Tibial nerve (tissue), 4 donors: ENCODE results near the gene FAM204A. TPM values are rescaled to one million over a fixed set of nuclear protein-coding genes. Genes with fewer than 3 reads are reported as not detected.
A peak's percentile ranks its signal among the peaks of the same experiment; 100 is the strongest.

ENCODE experiments used
- DNase-seq, 2 donors: peaks; one replicate each; pipeline ENCODE4 v3.0.0-alpha.2; 2019; ENCODE audit warnings: low spot score in 2 of 2
- H3K27ac ChIP-seq, 4 donors: fragments of 200-600 bp; sonication (generic) in 3 of 4; one replicate each; pipeline ENCODE4 v1.5.1; 2017 to 2019; ENCODE audit warnings: mild to moderate bottlenecking in 1 of 4
- H3K27me3 ChIP-seq, 2 donors: fragments of 200-600 bp; sonication (generic) in 1 of 2; one replicate each; pipeline versions ENCODE4 v1.5.1 to v1.6.0; 2017 to 2019
- H3K36me3 ChIP-seq, 3 donors: fragments of 200-600 bp; sonication (generic); one replicate each; pipeline ENCODE4 v1.5.1; 2018 to 2019
- H3K4me1 ChIP-seq, 4 donors: fragments of 200-600 bp; sonication (generic) in 3 of 4; one replicate each; pipeline ENCODE4 v1.5.1; 2017 to 2019
- H3K4me3 ChIP-seq, 4 donors: fragments of 200-600 bp; sonication (generic) in 3 of 4; one replicate each; pipeline ENCODE4 v1.5.1; 2017 to 2019; ENCODE audit warnings: mild to moderate bottlenecking in 1 of 4, moderate library complexity in 1 of 4
- H3K9me3 ChIP-seq, 4 donors: fragments of 200-600 bp; sonication (generic) in 3 of 4; one replicate each; pipeline ENCODE4 v1.5.1; 2017 to 2019
- CTCF ChIP-seq, 5 experiments: fragments of 200-600 bp in 3 of 5; fragments of 450-650 bp in 2 of 5; sonication (generic) in 3 of 5; IDR thresholded peaks; one replicate each; pipeline ENCODE4 v1.5.1; 2016 to 2019; ENCODE audit warnings: antibody characterized with exemption in 5 of 5, mild to moderate bottlenecking in 3 of 5, moderate library complexity in 2 of 5
- EP300 ChIP-seq, 2 donors: sonication (generic); formaldehyde crosslinking; IDR thresholded peaks; one replicate each; pipeline ENCODE4 v1.6.1; 2017; ENCODE audit warnings: antibody characterized with exemption in 2 of 2, mild to moderate bottlenecking in 1 of 2
- POLR2A ChIP-seq, 2 donors: fragments of 450-650 bp; IDR thresholded peaks; one replicate each; pipeline ENCODE4 v1.6.1; 2017; ENCODE audit warnings: antibody characterized with exemption in 2 of 2, mild to moderate bottlenecking in 2 of 2, moderate library complexity in 2 of 2
- WGBS, 2 donors: methylation state at CpG; one replicate each; pipeline ENCODE4 v1.1.5; 2018; 5-methylcytosine and 5-hydroxymethylcytosine counted together
- total RNA-seq, 4 donors: library from RNA; depleted of rRNA; stranded (reverse); fragments of >200 nt; gene quantifications; one replicate each; pipeline ENCODE4 v1.1.0, GENCODE V29; 2016

The FAM204A gene
- total RNA-seq, 4 donors from 2014 or later, result 38.4 to 59.7 (median 39.5) TPM

- no peak for TF ChIP-seq CTCF (IDR thresholded peaks at IDR 0.05)
- no peak for TF ChIP-seq POLR2A (IDR thresholded peaks at IDR 0.05)
- no peak for TF ChIP-seq EP300 (IDR thresholded peaks at IDR 0.05)
- Histone ChIP-seq H3K36me3 (peaks cover 0 to 39% (median 0%) of the 10 kb centered on the region in 3 donors), H3K27ac (peak overlapping the region in 3 of 4 donors; percentile 15 to 63 (median 18)), H3K4me3 (no peak overlapping the region), H3K4me1 (peaks cover 0 to 21% (median 7%) of the 10 kb centered on the region in 4 donors), H3K27me3 (no peaks in the 10 kb centered on the region), H3K9me3 (no peaks in the 10 kb centered on the region)
- 35 to 38% methylated on average over 6 of the region's 6 CpGs for WGBS, 2 donors
- no peak for DNase-seq
Observed at GRCh38 chr10:118321724-118322575, 20.2 kb downstream of the FAM204A start.

- WGBS, 2 donors, result 71% methylated on average over 6 of the region's 6 CpGs
- no peak overlapping the region for H3K27ac ChIP-seq
Observed at GRCh38 chr10:118315629-118316028, 26.5 kb downstream of the FAM204A start.

GRCh38 chr10:118314882-118315281 is 27.2 kb downstream of the FAM204A start:
- Histone ChIP-seq H3K4me1 (peaks cover 0 to 4% (median 0%) of the 10 kb centered on the region in 4 donors), H3K9me3 (no peaks in the 10 kb centered on the region), H3K27me3 (no peaks in the 10 kb centered on the region), H3K27ac (no peak overlapping the region), H3K4me3 (no peak overlapping the region), H3K36me3 (peaks cover 0 to 28% (median 3%) of the 10 kb centered on the region in 3 donors)
- no peak for DNase-seq
- TF ChIP-seq CTCF (IDR thresholded peaks at IDR 0.05), result no peak
- no peak for TF ChIP-seq POLR2A (IDR thresholded peaks at IDR 0.05)
- TF ChIP-seq EP300 (IDR thresholded peaks at IDR 0.05), result no peak
- WGBS, 2 donors, result 82 to 92% methylated on average over 4 of the region's 4 CpGs

More at GRCh38 chr10:118315629-118316028, 26.5 kb downstream of the FAM204A start:
- Histone ChIP-seq H3K9me3 (no peaks in the 10 kb centered on the region), H3K4me3 (no peak overlapping the region), H3K27me3 (no peaks in the 10 kb centered on the region), H3K4me1 (peaks cover 0 to 4% (median 0%) of the 10 kb centered on the region in 4 donors), H3K36me3 (peaks cover 0 to 28% (median 3%) of the 10 kb centered on the region in 3 donors)
- DNase-seq, result no peak
- no peak for TF ChIP-seq POLR2A (IDR thresholded peaks at IDR 0.05)
- TF ChIP-seq CTCF (IDR thresholded peaks at IDR 0.05), result no peak
- TF ChIP-seq EP300 (IDR thresholded peaks at IDR 0.05), result no peak

- Histone ChIP-seq H3K27me3 (no peaks in the 10 kb centered on the region), H3K27ac (no peak overlapping the region), H3K36me3 (peaks cover 0 to 40% (median 3%) of the 10 kb centered on the region in 3 donors), H3K4me1 (peaks cover 0 to 4% (median 0%) of the 10 kb centered on the region in 4 donors), H3K4me3 (no peak overlapping the region), H3K9me3 (no peaks in the 10 kb centered on the region)
- WGBS, 2 donors, result 80 to 83% methylated on average over 2 of the region's 2 CpGs
- no peak for TF ChIP-seq CTCF (IDR thresholded peaks at IDR 0.05)
- no peak for TF ChIP-seq EP300 (IDR thresholded peaks at IDR 0.05)
- TF ChIP-seq POLR2A (IDR thresholded peaks at IDR 0.05), result no peak
- DNase-seq, result no peak
Observed at GRCh38 chr10:118311505-118311904, 30.6 kb downstream of the FAM204A start.

GRCh38 chr10:118310822-118311221 is 31.3 kb downstream of the FAM204A start:
- 39 to 42% methylated on average over 2 of the region's 2 CpGs for WGBS, 2 donors
- H3K4me1 ChIP-seq, result peaks cover 0 to 4% (median 0%) of the 10 kb centered on the region in 4 donors
- DNase-seq, result no peak
- no peaks in the 10 kb centered on the region for H3K27me3 ChIP-seq
- H3K27ac ChIP-seq, result no peak overlapping the region
- no peak for TF ChIP-seq POLR2A (IDR thresholded peaks at IDR 0.05)
- no peak for TF ChIP-seq CTCF (IDR thresholded peaks at IDR 0.05)
- no peak for TF ChIP-seq EP300 (IDR thresholded peaks at IDR 0.05)
- no peaks in the 10 kb centered on the region for H3K9me3 ChIP-seq
- H3K36me3 ChIP-seq, result peaks cover 0 to 47% (median 2%) of the 10 kb centered on the region in 3 donors
- H3K4me3 ChIP-seq, result no peak overlapping the region
